GM23338 (cell line): ENCODE measurements around the gene CHD9. TPM values are rescaled to one million over a fixed set of nuclear protein-coding genes. Genes with fewer than 3 reads are reported as not detected.

Experiments
- ATAC-seq: fragments of 200-7000 bp; cut with Tn5 transposase; 3 replicates; pipeline ENCODE4 v1.9.1; 2020
- DNase-seq: peaks from one replicate; pipeline ENCODE4 v3.0.0-alpha.2; 2015; ENCODE audit warnings: low spot score
- H2AFZ ChIP-seq: fragments of 200-600 bp; sonication (generic); 2 replicates; pipeline ENCODE4 v1.8.0; 2016; ENCODE audit warnings: antibody characterized with exemption, mild to moderate bottlenecking, moderate library complexity
- H3F3A ChIP-seq: fragments of 200-600 bp; sonication (generic); replicated peaks from 2 replicates; pipeline ENCODE4 v1.8.0; 2017; ENCODE audit warnings: antibody characterized with exemption, mixed run types, low read depth
- H3K27ac ChIP-seq: fragments of 200-600 bp; sonication (generic); 2 replicates; pipeline ENCODE4 v1.6.1; 2016; ENCODE audit warnings: low read depth
- H3K27me3 ChIP-seq: fragments of 200-600 bp; sonication (generic); 2 replicates; pipeline ENCODE4 v1.8.0; 2016; ENCODE audit warnings: mild to moderate bottlenecking, mixed run types, moderate library complexity; ENCODE audit not compliant: insufficient read depth
- H3K36me3 ChIP-seq: fragments of 200-600 bp; sonication (generic); 2 replicates; pipeline ENCODE4 v1.8.0; 2016; ENCODE audit warnings: mild to moderate bottlenecking; ENCODE audit not compliant: insufficient read depth
- H3K4me1 ChIP-seq: fragments of 200-600 bp; sonication (generic); 2 replicates; pipeline ENCODE4 v1.8.0; 2016; ENCODE audit warnings: mild to moderate bottlenecking, moderate library complexity; ENCODE audit not compliant: insufficient read depth
- H3K4me2 ChIP-seq: fragments of 200-600 bp; sonication (generic); 2 replicates; pipeline ENCODE4 v1.7.1; 2017; ENCODE audit warnings: mixed run types
- H3K4me3 ChIP-seq: fragments of 200-600 bp; sonication (generic); 2 replicates; pipeline ENCODE4 v1.6.1; 2016; ENCODE audit warnings: mixed run types
- H3K79me2 ChIP-seq: fragments of 200-600 bp; sonication (generic); replicated peaks from 2 replicates; pipeline ENCODE4 v1.8.0; 2017; ENCODE audit warnings: mild to moderate bottlenecking; ENCODE audit not compliant: insufficient read depth
- H3K9me2 ChIP-seq: fragments of 200-600 bp; sonication (generic); 2 replicates; pipeline ENCODE4 v1.8.0; 2017; ENCODE audit not compliant: insufficient read depth
- H4K20me1 ChIP-seq: fragments of 200-600 bp; sonication (generic); replicated peaks from 2 replicates; pipeline ENCODE4 v1.8.0; 2017; ENCODE audit warnings: mild to moderate bottlenecking; ENCODE audit not compliant: insufficient read depth
- H3K27ac Mint-ChIP-seq: 2 replicates; pipeline ENCODE4 v1.8.0; 2020; ENCODE audit warnings: inconsistent platforms, mild to moderate bottlenecking, moderate library complexity, mixed read lengths
- H3K27me3 Mint-ChIP-seq: 3 replicates; pipeline ENCODE4 v1.8.0; 2022; ENCODE audit warnings: low read depth, mild to moderate bottlenecking, moderate library complexity, mixed read lengths, inconsistent platforms; ENCODE audit not compliant: insufficient read depth, poor library complexity
- H3K36me3 Mint-ChIP-seq: 3 replicates; pipeline ENCODE4 v1.8.0; 2021; ENCODE audit warnings: low read depth, mild to moderate bottlenecking, inconsistent platforms, moderate library complexity, mixed read lengths
- H3K4me1 Mint-ChIP-seq: 3 replicates; pipeline ENCODE4 v1.8.0; 2020; ENCODE audit warnings: mild to moderate bottlenecking, inconsistent platforms, mixed read lengths
- H3K4me3 Mint-ChIP-seq: 3 replicates; pipeline ENCODE4 v1.8.0; 2021; ENCODE audit warnings: moderate library complexity, mild to moderate bottlenecking, inconsistent platforms, mixed read lengths
- H3K9me3 Mint-ChIP-seq: 3 replicates; pipeline ENCODE4 v1.8.0; 2020; ENCODE audit warnings: moderate library complexity, mild to moderate bottlenecking, inconsistent platforms, mixed read lengths
- CREB1 ChIP-seq: fragments of 250-450 bp; sonication (Bioruptor Pico); IDR thresholded peaks from 2 replicates; pipeline ENCODE4 v1.5.0; 2020; ENCODE audit warnings: low read depth, mild to moderate bottlenecking, moderate library complexity
- EZH2 ChIP-seq: fragments of 200-600 bp; sonication (generic); IDR thresholded peaks from one replicate; pipeline ENCODE4 v1.8.0; 2017; ENCODE audit warnings: antibody characterized with exemption, mild to moderate bottlenecking, low read depth; ENCODE audit not compliant: unreplicated experiment
- EZH2phosphoT487 ChIP-seq: fragments of 200-600 bp; sonication (generic); IDR thresholded peaks from one replicate; pipeline ENCODE4 v1.8.1; 2018; ENCODE audit warnings: antibody characterized with exemption; ENCODE audit not compliant: unreplicated experiment
- JUNB ChIP-seq: IDR thresholded peaks from one replicate; pipeline ENCODE4 v1.6.1; 2016; ENCODE audit warnings: antibody characterized with exemption; ENCODE audit not compliant: unreplicated experiment
- NANOG ChIP-seq: IDR thresholded peaks from 2 replicates; pipeline ENCODE4 v1.6.1; 2016; ENCODE audit warnings: antibody characterized with exemption, borderline replicate concordance
- POLR2AphosphoS5 ChIP-seq: IDR thresholded peaks from 2 replicates; pipeline ENCODE4 v1.6.1; 2016; ENCODE audit warnings: antibody characterized with exemption, low read depth
- STAT1 ChIP-seq: IDR thresholded peaks from one replicate; pipeline ENCODE4 v1.6.1; 2016; ENCODE audit warnings: antibody characterized with exemption; ENCODE audit not compliant: unreplicated experiment
- ZNF114 ChIP-seq: fragments of 250-450 bp; sonication (Bioruptor Pico); IDR thresholded peaks from 2 replicates; pipeline ENCODE4 v1.5.0; 2020; ENCODE audit warnings: mild to moderate bottlenecking, moderate library complexity
- ZNF331 ChIP-seq: fragments of 250-450 bp; sonication (Bioruptor Pico); IDR thresholded peaks from 2 replicates; pipeline ENCODE4 v1.5.0; 2020; ENCODE audit warnings: low read depth, mild to moderate bottlenecking, moderate library complexity
- ZNF462 ChIP-seq: fragments of 250-450 bp; sonication (Bioruptor Pico); IDR thresholded peaks from 2 replicates; pipeline ENCODE4 v1.5.0; 2020; ENCODE audit warnings: mild to moderate bottlenecking, moderate library complexity
- polyA plus RNA-seq: library from polyadenylated mRNA; unstranded; fragments of >200 nt; fragmentation: Nextera tagmentation; extraction: Ambion mirVana; gene quantifications from 2 replicates; pipeline ENCODE4 v1.2.1, GENCODE V29; 2016
- total RNA-seq: library from RNA; depleted of rRNA; stranded (reverse); fragments of >200 nt; shearing (Covaris generic); gene quantifications from 2 replicates; pipeline ENCODE4 v1.2.3, GENCODE V29; 2014
- TF ChIP-seq, protein P1 (sequence below): IDR thresholded peaks from 2 replicates; pipeline ENCODE4 v1.6.1; 2016; ENCODE audit warnings: antibody characterized with exemption
- TF ChIP-seq, protein P2 (sequence below): IDR thresholded peaks from one replicate; pipeline ENCODE4 v1.6.1; 2018; ENCODE audit warnings: antibody characterized with exemption; ENCODE audit not compliant: unreplicated experiment
- TF ChIP-seq, protein P3 (sequence below), 2 experiments: fragments of 200-600 bp in 1 of 2; sonication (generic) in 1 of 2; conservative IDR thresholded peaks; 2 replicates each; pipeline versions ENCODE4 v1.5.1 to v1.6.1; 2016 to 2017; ENCODE audit warnings: antibody characterized with exemption in 2 of 2, low read depth in 2 of 2, mild to moderate bottlenecking in 2 of 2, moderate library complexity in 1 of 2

The CHD9 gene
- total and polyA plus RNA-seq, 2 experiments from 2014 or later: 18.8 to 46.6 TPM

GRCh38 chr16:53084141-53084541 lies 29.4 kb downstream of the CHD9 start:
- no peaks in the 10 kb centered on the region; the same call in none of the 3 replicates for H3K36me3 Mint-ChIP-seq
- no peak for DNase-seq
- no peak overlapping the region for H3K27ac Mint-ChIP-seq

More at GRCh38 chr16:53084141-53084541, 29.4 kb downstream of the CHD9 start:
- ATAC-seq: no peak
- Histone ChIP-seq H3F3A (no peaks in the 10 kb centered on the region), H3K4me1 (peaks cover 60% of the 10 kb centered on the region), H3K27ac (no peak overlapping the region), H3K4me2 (no peak overlapping the region), H3K27me3 (no peaks in the 10 kb centered on the region), H3K9me2 (0 out of 2 replicates have a peak, but pooled peaks cover 8% of the 10 kb centered on the region), H3K79me2 (peaks cover 25% of the 10 kb centered on the region), H3K4me3 (no peak overlapping the region), H3K36me3 (no peaks in the 10 kb centered on the region), H4K20me1 (no peaks in the 10 kb centered on the region), H2AFZ (no peak overlapping the region)
- peaks cover 8% of the 10 kb centered on the region for H3K27me3 Mint-ChIP-seq
- H3K4me1 Mint-ChIP-seq: peaks cover 60% of the 10 kb centered on the region
- no peak overlapping the region for H3K4me3 Mint-ChIP-seq
- no peaks in the 10 kb centered on the region for H3K9me3 Mint-ChIP-seq
- no peak for TF ChIP-seq ZNF114
- TF ChIP-seq, protein P1, sequence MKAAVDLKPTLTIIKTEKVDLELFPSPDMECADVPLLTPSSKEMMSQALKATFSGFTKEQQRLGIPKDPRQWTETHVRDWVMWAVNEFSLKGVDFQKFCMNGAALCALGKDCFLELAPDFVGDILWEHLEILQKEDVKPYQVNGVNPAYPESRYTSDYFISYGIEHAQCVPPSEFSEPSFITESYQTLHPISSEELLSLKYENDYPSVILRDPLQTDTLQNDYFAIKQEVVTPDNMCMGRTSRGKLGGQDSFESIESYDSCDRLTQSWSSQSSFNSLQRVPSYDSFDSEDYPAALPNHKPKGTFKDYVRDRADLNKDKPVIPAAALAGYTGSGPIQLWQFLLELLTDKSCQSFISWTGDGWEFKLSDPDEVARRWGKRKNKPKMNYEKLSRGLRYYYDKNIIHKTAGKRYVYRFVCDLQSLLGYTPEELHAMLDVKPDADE: no peak
- no peak for TF ChIP-seq JUNB
- no peak for TF ChIP-seq ZNF462 (CRISPR knock-in tag)
- TF ChIP-seq STAT1: no peak
- no peak for TF ChIP-seq EZH2
- TF ChIP-seq CREB1: no peak
- TF ChIP-seq, protein P2, sequence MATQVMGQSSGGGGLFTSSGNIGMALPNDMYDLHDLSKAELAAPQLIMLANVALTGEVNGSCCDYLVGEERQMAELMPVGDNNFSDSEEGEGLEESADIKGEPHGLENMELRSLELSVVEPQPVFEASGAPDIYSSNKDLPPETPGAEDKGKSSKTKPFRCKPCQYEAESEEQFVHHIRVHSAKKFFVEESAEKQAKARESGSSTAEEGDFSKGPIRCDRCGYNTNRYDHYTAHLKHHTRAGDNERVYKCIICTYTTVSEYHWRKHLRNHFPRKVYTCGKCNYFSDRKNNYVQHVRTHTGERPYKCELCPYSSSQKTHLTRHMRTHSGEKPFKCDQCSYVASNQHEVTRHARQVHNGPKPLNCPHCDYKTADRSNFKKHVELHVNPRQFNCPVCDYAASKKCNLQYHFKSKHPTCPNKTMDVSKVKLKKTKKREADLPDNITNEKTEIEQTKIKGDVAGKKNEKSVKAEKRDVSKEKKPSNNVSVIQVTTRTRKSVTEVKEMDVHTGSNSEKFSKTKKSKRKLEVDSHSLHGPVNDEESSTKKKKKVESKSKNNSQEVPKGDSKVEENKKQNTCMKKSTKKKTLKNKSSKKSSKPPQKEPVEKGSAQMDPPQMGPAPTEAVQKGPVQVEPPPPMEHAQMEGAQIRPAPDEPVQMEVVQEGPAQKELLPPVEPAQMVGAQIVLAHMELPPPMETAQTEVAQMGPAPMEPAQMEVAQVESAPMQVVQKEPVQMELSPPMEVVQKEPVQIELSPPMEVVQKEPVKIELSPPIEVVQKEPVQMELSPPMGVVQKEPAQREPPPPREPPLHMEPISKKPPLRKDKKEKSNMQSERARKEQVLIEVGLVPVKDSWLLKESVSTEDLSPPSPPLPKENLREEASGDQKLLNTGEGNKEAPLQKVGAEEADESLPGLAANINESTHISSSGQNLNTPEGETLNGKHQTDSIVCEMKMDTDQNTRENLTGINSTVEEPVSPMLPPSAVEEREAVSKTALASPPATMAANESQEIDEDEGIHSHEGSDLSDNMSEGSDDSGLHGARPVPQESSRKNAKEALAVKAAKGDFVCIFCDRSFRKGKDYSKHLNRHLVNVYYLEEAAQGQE: no peak
- TF ChIP-seq EZH2phosphoT487: no peak
- TF ChIP-seq ZNF331: no peak
- TF ChIP-seq NANOG: no peak
- no peak for TF ChIP-seq POLR2AphosphoS5
- TF ChIP-seq, protein P3, sequence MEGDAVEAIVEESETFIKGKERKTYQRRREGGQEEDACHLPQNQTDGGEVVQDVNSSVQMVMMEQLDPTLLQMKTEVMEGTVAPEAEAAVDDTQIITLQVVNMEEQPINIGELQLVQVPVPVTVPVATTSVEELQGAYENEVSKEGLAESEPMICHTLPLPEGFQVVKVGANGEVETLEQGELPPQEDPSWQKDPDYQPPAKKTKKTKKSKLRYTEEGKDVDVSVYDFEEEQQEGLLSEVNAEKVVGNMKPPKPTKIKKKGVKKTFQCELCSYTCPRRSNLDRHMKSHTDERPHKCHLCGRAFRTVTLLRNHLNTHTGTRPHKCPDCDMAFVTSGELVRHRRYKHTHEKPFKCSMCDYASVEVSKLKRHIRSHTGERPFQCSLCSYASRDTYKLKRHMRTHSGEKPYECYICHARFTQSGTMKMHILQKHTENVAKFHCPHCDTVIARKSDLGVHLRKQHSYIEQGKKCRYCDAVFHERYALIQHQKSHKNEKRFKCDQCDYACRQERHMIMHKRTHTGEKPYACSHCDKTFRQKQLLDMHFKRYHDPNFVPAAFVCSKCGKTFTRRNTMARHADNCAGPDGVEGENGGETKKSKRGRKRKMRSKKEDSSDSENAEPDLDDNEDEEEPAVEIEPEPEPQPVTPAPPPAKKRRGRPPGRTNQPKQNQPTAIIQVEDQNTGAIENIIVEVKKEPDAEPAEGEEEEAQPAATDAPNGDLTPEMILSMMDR (conservative IDR thresholded peaks at IDR 0.05; ENCODE audit: low read depth in 2 of 2): no peak
